Measurements from ENCODE around the gene C6orf47.

- no peak for TF ChIP-seq CTCF (IDR thresholded peaks at IDR 0.05)
- TF ChIP-seq BHLHE40 (IDR thresholded peaks at IDR 0.05; ENCODE audit: low read depth, low read length) = no peak
- no peak for TF ChIP-seq POLR2A (IDR thresholded peaks at IDR 0.05; ENCODE audit: low read length)
Observed at GRCh38 chr6:31614684-31615578, 45.6 kb downstream of the C6orf47 start, which contains the start of gene AIF1.

All from A549 (cell line).